Measurements from ENCODE around the gene TKT.
"Not testable (repeated sequence)": the region's sequence is repeated elsewhere in the genome, so short reads cannot be mapped to it uniquely, and the experiment has no call there.

Gene TKT

GRCh38 chr3:53255775-53256703 lies at the start of gene TKT:
TSS of gene TKT (minus strand) at chr3:53256022. CDS start at chr3:53255942, 80 bp downstream.
- in situ Hi-C loops (cut with MboI; ENCODE audit: low sequenced_read_pairs), result no loop called here

GRCh38 chr3:53303957-53304356 lies 48.1 kb upstream of the TKT start:
- in situ Hi-C loops (cut with MboI; ENCODE audit: low sequenced_read_pairs), result no loop called here

GRCh38 chr3:53303549-53303948 lies 47.7 kb upstream of the TKT start:
- in situ Hi-C loops (cut with MboI; ENCODE audit: low sequenced_read_pairs), result no loop called here

- in situ Hi-C loops (cut with MboI; ENCODE audit: low sequenced_read_pairs), result no loop called here
Observed at GRCh38 chr3:53300826-53301225, 45.0 kb upstream of the TKT start.

- in situ Hi-C loops (cut with MboI; ENCODE audit: low sequenced_read_pairs), result not testable (repeated sequence)
Observed at GRCh38 chr3:53299611-53300023, 43.8 kb upstream of the TKT start.

- in situ Hi-C loops (cut with MboI; ENCODE audit: low sequenced_read_pairs), result no loop called here
Observed at GRCh38 chr3:53295410-53295809, 39.6 kb upstream of the TKT start.

GRCh38 chr3:53293867-53294266 lies 38.0 kb upstream of the TKT start:
- in situ Hi-C loops (cut with MboI; ENCODE audit: low sequenced_read_pairs), result no loop called here

GRCh38 chr3:53288214-53288613 lies 32.4 kb upstream of the TKT start:
- in situ Hi-C loops (cut with MboI; ENCODE audit: low sequenced_read_pairs), result no loop called here

- in situ Hi-C loops (cut with MboI; ENCODE audit: low sequenced_read_pairs), result no loop called here
Observed at GRCh38 chr3:53287131-53287629, 31.4 kb upstream of the TKT start.

GRCh38 chr3:53286727-53287126 lies 30.9 kb upstream of the TKT start:
- in situ Hi-C loops (cut with MboI; ENCODE audit: low sequenced_read_pairs), result no loop called here

- in situ Hi-C loops (cut with MboI; ENCODE audit: low sequenced_read_pairs), result no loop called here
Observed at GRCh38 chr3:53282581-53282980, 26.8 kb upstream of the TKT start.

GRCh38 chr3:53278667-53279066 lies 22.8 kb upstream of the TKT start:
- in situ Hi-C loops (cut with MboI; ENCODE audit: low sequenced_read_pairs), result no loop called here

- in situ Hi-C loops (cut with MboI; ENCODE audit: low sequenced_read_pairs), result no loop called here
Observed at GRCh38 chr3:53274938-53275605, 19.2 kb upstream of the TKT start.

GRCh38 chr3:53273146-53273670 lies 17.4 kb upstream of the TKT start:
- in situ Hi-C loops (cut with MboI; ENCODE audit: low sequenced_read_pairs), result no loop called here

GRCh38 chr3:53269888-53270880 lies 14.4 kb upstream of the TKT start:
- in situ Hi-C loops (cut with MboI; ENCODE audit: low sequenced_read_pairs), result no loop called here

- in situ Hi-C loops (cut with MboI; ENCODE audit: low sequenced_read_pairs), result not testable (repeated sequence)
Observed at GRCh38 chr3:53269193-53269592, 13.4 kb upstream of the TKT start.

GRCh38 chr3:53267766-53268165 lies 11.9 kb upstream of the TKT start:
- in situ Hi-C loops (cut with MboI; ENCODE audit: low sequenced_read_pairs), result no loop called here

- in situ Hi-C loops (cut with MboI; ENCODE audit: low sequenced_read_pairs), result no loop called here
Observed at GRCh38 chr3:53264718-53265117, 8.9 kb upstream of the TKT start.

- in situ Hi-C loops (cut with MboI; ENCODE audit: low sequenced_read_pairs), result no loop called here
Observed at GRCh38 chr3:53263907-53264306, 8.1 kb upstream of the TKT start.

GRCh38 chr3:53261712-53262111 lies 5.9 kb upstream of the TKT start:
- in situ Hi-C loops (cut with MboI; ENCODE audit: low sequenced_read_pairs), result no loop called here

Measured in hTERT RPE-1 (cell line).